H1 (cell line): ENCODE data around the gene ALG9. TPM values are rescaled to one million over a fixed set of nuclear protein-coding genes. Genes with fewer than 3 reads are reported as not detected.

Experiments used
- POLR2AphosphoS5 ChIP-seq: IDR thresholded peaks from 2 replicates; pipeline ENCODE4 v1.6.1; 2011; ENCODE audit warnings: low read depth, low read length
- POU5F1 ChIP-seq: IDR thresholded peaks from 2 replicates; pipeline ENCODE4 v1.6.1; 2011; ENCODE audit warnings: low read depth, mild to moderate bottlenecking, low read length, moderate library complexity
- SP2 ChIP-seq: IDR thresholded peaks from 2 replicates; pipeline ENCODE4 v1.6.1; 2012; ENCODE audit warnings: mild to moderate bottlenecking, low read length, inconsistent platforms
- polyA plus RNA-seq, 7 experiments: library from polyadenylated mRNA; depleted of rRNA in 3 of 7; stranded (reverse) in 5 of 7; unstranded in 2 of 7; fragments of >200 nt in 5 of 7; fragments of 200-250 nt in 2 of 7; gene quantifications; 1 replicate in 5 of 7; 2 replicates in 1 of 7; 4 replicates in 1 of 7; pipeline versions ENCODE4 v1.2.1 to v1.2.3, GENCODE V29; 2011 to 2013; ENCODE audit warnings: missing spikeins in 2 of 7, mixed read lengths in 2 of 7
- total RNA-seq: library from RNA; stranded (reverse); fragmentation: NEBNext Ultra II Directional; extraction: Animal tissue kit (Norgen Biotek cat#: 25700); gene quantifications from 2 replicates; pipeline ENCODE4 v1.2.1, GENCODE V29; 2021
- TF ChIP-seq, protein P1 (sequence below): IDR thresholded peaks from 2 replicates; pipeline ENCODE4 v1.6.1; 2012; ENCODE audit warnings: low read length, inconsistent platforms

The ALG9 gene
- total and polyA plus RNA-seq, 2 of the 8 experiments (the other 6 are each of a cell fraction or from before 2014, with no cell fraction given), result 23.5 to 24.5 TPM

DNA sequence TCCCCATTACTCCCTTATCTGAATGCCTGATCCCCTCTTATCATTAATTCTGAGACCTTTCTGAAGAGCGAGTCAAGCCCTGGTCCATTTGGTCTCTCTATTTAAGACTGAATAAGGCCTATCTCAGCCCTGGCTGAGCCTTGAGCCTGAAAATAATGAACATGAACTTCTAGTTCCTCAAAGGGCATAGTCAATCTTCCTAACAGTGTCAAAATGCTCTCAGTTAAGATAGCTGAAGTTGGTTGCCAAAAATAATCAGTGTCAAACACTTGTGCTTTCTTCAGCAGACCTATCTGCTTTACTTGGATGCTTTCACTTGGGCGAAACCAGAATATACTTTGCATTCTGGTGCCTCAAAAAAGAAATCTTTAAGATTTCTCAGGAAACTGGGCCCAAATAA, 62.5 kb downstream of the ALG9 start (continued):
- TF ChIP-seq, protein P1, sequence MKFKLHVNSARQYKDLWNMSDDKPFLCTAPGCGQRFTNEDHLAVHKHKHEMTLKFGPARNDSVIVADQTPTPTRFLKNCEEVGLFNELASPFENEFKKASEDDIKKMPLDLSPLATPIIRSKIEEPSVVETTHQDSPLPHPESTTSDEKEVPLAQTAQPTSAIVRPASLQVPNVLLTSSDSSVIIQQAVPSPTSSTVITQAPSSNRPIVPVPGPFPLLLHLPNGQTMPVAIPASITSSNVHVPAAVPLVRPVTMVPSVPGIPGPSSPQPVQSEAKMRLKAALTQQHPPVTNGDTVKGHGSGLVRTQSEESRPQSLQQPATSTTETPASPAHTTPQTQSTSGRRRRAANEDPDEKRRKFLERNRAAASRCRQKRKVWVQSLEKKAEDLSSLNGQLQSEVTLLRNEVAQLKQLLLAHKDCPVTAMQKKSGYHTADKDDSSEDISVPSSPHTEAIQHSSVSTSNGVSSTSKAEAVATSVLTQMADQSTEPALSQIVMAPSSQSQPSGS, result no peak
- TF ChIP-seq POU5F1 (no peak), SP2 (no peak), POLR2AphosphoS5 (no peak)
- TF ChIP-seq, all 59 proteins: peak for 0
